HG02870 (cell line): ENCODE results near the gene TRAF7.
"Not testable (repeated sequence)": the region's sequence is repeated elsewhere in the genome, so short reads cannot be mapped to it uniquely, and the experiment has no call there.

Experiments
- ATAC-seq: cut with Tn5 transposase; IDR thresholded peaks from one replicate; pipeline ENCODE4 v1.9.1; 2021; ENCODE audit warnings: mild to moderate bottlenecking, moderate library complexity; ENCODE audit not compliant: unreplicated experiment

Gene TRAF7

DNA sequence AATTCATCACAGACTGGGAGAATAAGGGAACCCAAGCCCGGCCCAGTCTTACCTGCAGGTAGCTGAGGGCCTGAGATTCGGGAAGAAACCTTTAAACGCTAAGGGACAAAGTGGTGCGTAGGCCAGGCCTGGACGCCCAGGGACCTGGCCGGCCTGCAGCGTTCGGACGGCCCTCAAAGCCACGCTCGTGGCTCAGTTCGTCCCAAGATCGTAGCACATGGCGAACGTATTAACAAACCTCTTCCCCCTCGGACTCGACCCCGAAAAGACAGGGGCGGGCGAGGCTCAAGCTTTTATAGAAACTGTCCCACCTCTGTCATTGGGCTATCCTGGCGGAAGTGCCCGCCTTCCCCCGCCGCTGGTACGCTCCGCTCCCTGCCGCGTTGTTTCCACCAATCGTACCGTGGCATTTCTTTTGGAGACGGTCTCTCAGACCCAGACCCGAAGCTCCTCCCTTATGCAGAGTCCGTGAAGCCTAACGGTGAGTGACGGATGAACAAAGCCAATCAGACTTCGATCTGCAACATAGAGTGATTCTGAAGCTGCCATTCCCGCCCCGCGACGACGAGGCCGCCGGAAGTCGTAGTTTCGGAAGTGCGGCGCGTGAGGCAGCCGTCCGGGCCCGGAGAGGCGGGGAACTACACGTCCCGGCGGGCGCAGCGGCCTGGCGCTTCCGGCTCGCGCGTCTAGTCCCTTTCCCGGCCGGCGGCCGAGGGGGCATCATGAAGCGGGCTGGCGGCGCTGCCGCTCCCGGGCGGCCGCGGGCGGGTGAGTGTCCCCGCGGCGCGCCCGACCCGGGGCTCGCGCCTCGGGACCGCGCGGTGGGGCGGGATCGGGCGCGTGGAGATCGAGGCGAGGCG, at the start of gene TRAF7:
TRAF7 (plus strand) TSS at position 692 of the 860 bp plus-strand sequence. CDS start 8,139 bp downstream, outside the sequence.
- peak; percentile 83 for ATAC-seq

GRCh38 chr16:2106211-2106610, 49.4 kb upstream of the TRAF7 start:
- not testable (repeated sequence) for ATAC-seq

DNA sequence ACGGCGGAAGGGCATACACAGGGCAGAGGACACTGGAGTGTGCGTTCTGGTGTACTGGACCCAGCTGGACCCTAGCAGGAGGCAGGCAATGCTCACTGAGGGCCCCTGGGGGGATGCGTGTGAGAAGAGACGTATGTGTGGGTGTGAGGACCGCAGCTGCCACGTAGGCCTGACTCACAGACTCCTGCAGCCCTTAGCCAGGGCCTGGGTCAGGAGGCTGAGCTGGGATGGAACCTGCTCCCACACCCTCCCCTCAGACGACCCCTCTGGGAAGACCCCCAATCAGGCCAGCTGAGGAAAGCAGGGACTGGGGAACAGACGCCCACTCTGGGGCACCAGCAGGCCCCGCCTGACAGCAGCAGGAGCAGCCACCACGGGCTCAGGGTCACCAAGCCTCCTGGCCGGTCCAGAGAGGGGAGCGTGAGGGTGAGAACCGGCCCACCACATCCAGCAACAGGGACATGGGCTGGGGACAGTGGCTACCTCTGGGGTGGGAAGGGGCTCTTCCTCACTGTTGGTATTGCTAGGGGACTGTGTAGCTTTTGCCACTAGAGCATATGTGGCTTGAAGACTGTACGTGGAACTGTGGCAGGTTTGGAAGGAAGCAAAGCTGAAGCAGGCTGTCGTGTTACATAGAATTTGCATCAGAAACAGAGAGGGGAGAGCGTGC, 48.3 kb upstream of the TRAF7 start:
- not testable (repeated sequence) for ATAC-seq

DNA sequence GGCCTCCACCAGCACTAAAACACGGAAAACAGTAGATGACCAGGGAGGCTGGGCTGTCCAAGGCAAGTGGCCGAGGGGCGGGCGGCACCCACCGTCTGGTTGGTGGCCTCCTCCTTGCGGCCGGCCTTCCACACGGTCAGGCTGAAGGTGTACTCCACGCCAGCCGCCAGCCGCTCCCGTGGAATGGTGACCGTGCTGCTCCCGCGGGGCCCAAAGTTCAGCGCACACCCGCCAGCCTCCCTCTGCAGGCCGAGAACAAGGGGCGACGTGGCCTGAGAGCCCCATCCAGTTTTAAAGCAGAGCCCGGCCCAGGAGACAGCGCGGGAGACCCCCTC, 47.8 kb upstream of the TRAF7 start:
- not testable (repeated sequence) for ATAC-seq

DNA sequence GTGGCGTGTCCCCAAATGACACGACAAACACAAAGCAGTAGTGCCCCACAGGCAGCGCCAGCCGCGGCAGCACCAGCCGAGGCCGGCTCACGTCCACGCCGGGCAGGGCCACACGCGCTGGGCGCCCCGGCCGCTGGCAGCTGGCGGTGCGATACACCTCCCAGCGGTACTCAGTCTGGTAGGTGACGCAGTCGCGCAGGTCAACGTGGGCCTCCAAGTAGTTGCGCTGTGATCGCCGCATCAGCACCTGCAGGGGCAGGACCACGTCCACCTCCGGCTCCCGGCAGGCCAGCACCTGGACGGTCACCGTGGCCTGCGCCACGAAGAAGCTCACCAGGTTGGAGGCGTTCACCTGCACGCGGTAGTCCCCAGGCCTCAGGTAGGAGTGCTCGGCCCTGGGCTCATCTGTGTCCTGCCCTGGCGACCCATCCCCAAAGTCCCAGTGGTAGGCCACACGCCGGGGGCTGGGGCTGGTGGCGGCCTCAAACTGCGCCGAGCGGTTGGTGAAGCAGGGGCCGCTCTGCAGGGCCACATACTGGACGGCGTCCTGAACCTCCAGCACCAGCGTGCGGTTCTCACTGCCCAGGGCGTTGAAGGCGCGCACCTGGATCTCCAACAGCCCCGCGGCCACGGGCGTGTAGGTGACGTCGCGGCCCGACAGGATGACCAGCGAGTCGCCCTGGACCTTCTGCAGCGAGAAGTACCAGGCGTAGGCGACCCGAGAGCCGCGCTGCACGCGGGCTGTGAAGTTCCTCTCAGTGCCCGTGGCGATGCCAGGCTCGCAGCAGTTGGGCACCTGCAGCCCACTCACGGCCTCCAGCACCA, 46.9 kb upstream of the TRAF7 start:
- ATAC-seq, result not testable (repeated sequence)

- not testable (repeated sequence) for ATAC-seq
Observed at GRCh38 chr16:2109271-2109580, 46.4 kb upstream of the TRAF7 start.

GRCh38 chr16:2109872-2110271, 45.7 kb upstream of the TRAF7 start:
- not testable (repeated sequence) for ATAC-seq

- not testable (repeated sequence) for ATAC-seq
Observed at GRCh38 chr16:2110332-2111008, 45.1 kb upstream of the TRAF7 start.

DNA sequence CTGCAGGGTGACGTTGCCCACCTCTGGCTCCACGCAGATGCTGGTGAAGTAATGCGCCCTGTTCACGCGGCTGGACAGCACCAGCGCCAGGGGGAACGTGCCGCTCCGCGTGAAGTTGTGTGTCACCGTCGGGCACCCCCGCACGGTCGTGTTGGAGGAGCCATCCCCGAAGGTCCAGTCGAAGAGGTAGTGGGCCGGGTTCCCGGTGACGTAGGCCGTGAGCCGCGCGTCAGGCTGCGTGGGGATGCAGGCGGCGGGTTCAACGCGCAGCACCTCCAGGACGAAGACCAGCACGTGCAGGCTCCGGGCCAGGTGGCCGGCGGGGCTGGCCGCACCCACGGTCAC, 44.6 kb upstream of the TRAF7 start:
- not testable (repeated sequence) for ATAC-seq

GRCh38 chr16:2111412-2112335, 43.9 kb upstream of the TRAF7 start:
- not testable (repeated sequence) for ATAC-seq

GRCh38 chr16:2112539-2113106, 43.0 kb upstream of the TRAF7 start:
- ATAC-seq, result not testable (repeated sequence)

GRCh38 chr16:2114225-2114624, 41.4 kb upstream of the TRAF7 start:
- not testable (repeated sequence) for ATAC-seq

DNA sequence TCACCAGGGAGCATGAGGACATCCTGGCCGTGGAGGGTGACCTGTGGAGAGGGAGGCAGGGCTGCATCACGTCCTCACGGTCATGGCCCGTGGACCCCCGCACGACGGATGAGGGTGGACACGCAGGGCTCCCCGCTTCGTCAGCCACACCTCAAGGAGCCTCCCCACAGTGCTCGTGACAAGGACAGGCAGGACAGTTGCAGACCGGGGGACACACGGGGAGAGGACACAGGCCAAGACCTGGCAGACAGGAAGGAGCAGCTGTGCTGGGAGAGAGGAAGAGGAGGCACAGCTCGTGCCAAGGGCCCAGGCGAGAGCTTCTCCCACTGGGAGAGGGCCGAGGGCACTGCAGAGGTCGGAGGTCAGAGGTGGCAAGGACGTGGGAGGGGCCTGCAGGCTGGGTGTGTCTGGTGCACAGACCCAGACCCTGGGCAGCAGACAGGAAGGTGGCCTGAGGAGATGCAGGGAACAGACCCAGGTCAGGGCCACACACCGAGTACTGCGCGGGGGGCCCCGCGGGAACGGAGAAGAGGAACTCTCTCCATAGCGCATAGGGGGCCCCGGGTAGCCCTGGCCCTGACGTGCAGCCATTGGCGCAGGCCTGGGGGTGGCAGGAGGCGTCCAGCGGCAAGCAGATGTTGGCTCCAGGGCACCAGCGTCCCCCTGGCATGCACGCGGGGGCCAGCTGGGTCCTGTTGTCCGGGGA, 40.5 kb upstream of the TRAF7 start:
- not testable (repeated sequence) for ATAC-seq

- no peak for ATAC-seq
Observed at GRCh38 chr16:2115591-2115973, 40.0 kb upstream of the TRAF7 start.

- not testable (repeated sequence) for ATAC-seq
Observed at GRCh38 chr16:2116428-2116827, 39.2 kb upstream of the TRAF7 start.

DNA sequence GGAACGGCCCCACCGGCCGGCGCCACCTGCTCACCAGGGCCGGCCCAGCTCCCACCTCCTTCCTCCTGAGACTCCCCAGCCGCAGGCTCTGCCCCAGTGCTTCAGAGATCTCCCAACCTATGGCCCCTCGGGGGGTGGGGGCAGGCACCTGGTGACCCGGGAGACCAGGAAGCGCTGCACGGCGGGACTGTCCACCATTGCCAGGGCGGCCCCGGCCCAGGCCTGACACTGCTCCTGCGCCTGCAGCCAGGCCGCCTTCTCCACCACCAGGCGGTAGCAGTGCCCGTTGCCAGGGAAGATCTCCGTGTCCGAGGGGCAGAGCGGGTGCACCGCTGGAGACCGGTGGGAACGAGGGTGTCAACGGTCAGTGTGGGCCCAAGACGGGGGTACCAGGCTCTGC, 38.2 kb upstream of the TRAF7 start:
- ATAC-seq, result not testable (repeated sequence)

GRCh38 chr16:2117960-2118722, 37.4 kb upstream of the TRAF7 start:
- not testable (repeated sequence) for ATAC-seq

GRCh38 chr16:2121325-2121724, 34.3 kb upstream of the TRAF7 start:
- not testable (repeated sequence) for ATAC-seq
